ENCODE results near the gene GSAP. TPM values are rescaled to one million over a fixed set of nuclear protein-coding genes. Genes with fewer than 3 reads are reported as not detected.

GSAP gene
- total and polyA plus RNA-seq, 2 donors (not counting 1 experiment from before 2014, with no cell fraction given): 140 to 207 TPM

DNA sequence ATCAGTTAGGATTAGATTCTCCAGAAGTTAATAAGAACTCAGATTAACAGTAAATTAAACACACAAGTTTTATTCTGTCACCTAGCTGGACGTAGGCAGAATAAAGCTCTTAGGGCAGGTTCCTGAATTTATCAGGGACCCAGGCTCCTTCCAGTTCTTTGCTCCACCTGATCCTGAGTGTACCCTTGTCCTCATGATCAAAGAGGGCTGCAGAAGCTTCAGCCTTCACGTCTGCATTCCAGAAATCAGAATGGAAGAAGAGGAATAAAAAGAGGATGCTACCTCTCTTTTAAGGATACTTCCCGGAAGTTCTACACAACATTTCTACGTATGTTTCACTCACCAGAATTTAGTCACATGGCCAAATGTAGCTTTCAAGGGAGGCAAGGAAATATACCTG lies 1.7 kb upstream of the GSAP start:
- TF ChIP-seq, protein P1, sequence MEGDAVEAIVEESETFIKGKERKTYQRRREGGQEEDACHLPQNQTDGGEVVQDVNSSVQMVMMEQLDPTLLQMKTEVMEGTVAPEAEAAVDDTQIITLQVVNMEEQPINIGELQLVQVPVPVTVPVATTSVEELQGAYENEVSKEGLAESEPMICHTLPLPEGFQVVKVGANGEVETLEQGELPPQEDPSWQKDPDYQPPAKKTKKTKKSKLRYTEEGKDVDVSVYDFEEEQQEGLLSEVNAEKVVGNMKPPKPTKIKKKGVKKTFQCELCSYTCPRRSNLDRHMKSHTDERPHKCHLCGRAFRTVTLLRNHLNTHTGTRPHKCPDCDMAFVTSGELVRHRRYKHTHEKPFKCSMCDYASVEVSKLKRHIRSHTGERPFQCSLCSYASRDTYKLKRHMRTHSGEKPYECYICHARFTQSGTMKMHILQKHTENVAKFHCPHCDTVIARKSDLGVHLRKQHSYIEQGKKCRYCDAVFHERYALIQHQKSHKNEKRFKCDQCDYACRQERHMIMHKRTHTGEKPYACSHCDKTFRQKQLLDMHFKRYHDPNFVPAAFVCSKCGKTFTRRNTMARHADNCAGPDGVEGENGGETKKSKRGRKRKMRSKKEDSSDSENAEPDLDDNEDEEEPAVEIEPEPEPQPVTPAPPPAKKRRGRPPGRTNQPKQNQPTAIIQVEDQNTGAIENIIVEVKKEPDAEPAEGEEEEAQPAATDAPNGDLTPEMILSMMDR (IDR thresholded peaks at IDR 0.05): no peak
- no peak for TF ChIP-seq EZH2 (IDR thresholded peaks at IDR 0.05; ENCODE audit: borderline replicate concordance, insufficient read depth, low read depth, low read length, poor library complexity, severe bottlenecking)
- Mint-ChIP-seq H3K9me3 (ENCODE audit: insufficient read depth) (no peaks in the 10 kb centered on the region), H3K4me3 (peak overlapping the region; percentile 82), H3K27me3 (no peaks in the 10 kb centered on the region), H3K27ac (peak overlapping the region; percentile 93), H3K4me1 (peaks cover 50% of the 10 kb centered on the region)
- DNase-seq (no peak), ATAC-seq (ENCODE audit: low read depth) (no peak)
- H3K4me2 ChIP-seq (replicated peaks; ENCODE audit: low read depth, low read length, poor library complexity, severe bottlenecking): peak overlapping the region; percentile 85
- ChIA-PET CTCF (no interaction called here), POLR2A (no interaction called here)
- H3K79me2 ChIP-seq (ENCODE audit: control insufficient read depth, insufficient read depth, low read length): peaks cover 35% of the 10 kb centered on the region
- H3K9ac ChIP-seq (ENCODE audit: low read length): no peak overlapping the region
- H3K4me1 ChIP-seq (ENCODE audit: control insufficient read depth in 2 of 2, insufficient read depth in 2 of 2, low read length in 2 of 2): peaks cover 31 to 35% of the 10 kb centered on the region in 2 donors
- H4K20me1 ChIP-seq (ENCODE audit: control insufficient read depth, insufficient read depth, low read length, poor library complexity, severe bottlenecking): no peaks in the 10 kb centered on the region
- H3K36me3 ChIP-seq (replicated peaks in 1 of 2; ENCODE audit: control extremely low read depth in 1 of 2, control insufficient read depth in 1 of 2, extremely low read depth in 1 of 2, insufficient read depth in 2 of 2, low read length in 1 of 2): no peaks in the 10 kb centered on the region
- H3K4me3 ChIP-seq (ENCODE audit: control extremely low read depth in 1 of 5, extremely low read depth in 1 of 5, insufficient read depth in 1 of 5, low read depth in 2 of 5, low read length in 4 of 5): no peak overlapping the region
- intact Hi-C loops (cut with micrococcal nuclease): loop anchor here (2.0 to 10.0 kb wide), 3 partner anchors 83 to 279 kb away; partner anchors contain the start of gene RSBN1L
- H3K9me3 ChIP-seq (ENCODE audit: control extremely low read depth in 1 of 3, control insufficient read depth in 2 of 3, insufficient read depth in 1 of 3, low read length in 2 of 3): no peaks in the 10 kb centered on the region
- peak overlapping the region; percentile 93 for H2AFZ ChIP-seq (ENCODE audit: insufficient read depth, low read depth, low read length, poor library complexity, severe bottlenecking)
- H3K27me3 ChIP-seq (replicated peaks in 1 of 4; ENCODE audit: control extremely low read depth in 1 of 4, control insufficient read depth in 3 of 4, insufficient read depth in 4 of 4, low read length in 3 of 4): no peaks in the 10 kb centered on the region
- WGBS (ENCODE audit: insufficient coverage): no CpG with 5 or more reads among the region's 4 CpGs
- H3K27ac ChIP-seq (ENCODE audit: low read length in 2 of 2): peak overlapping the region; percentile 94 to 96

- no peaks in the 10 kb centered on the region for H3K9me3 ChIP-seq (ENCODE audit: control extremely low read depth in 1 of 3, control insufficient read depth in 2 of 3, insufficient read depth in 1 of 3, low read length in 2 of 3)
- CTCF ChIA-PET: interaction anchor here (1.2 to 2.4 kb wide), 4 partner anchors 11 to 235 kb away, joined by 3 to 6 read pairs (median 4); no protein-coding TSS in a partner anchor
- peak overlapping the region; percentile 93 for H2AFZ ChIP-seq (ENCODE audit: insufficient read depth, low read depth, low read length, poor library complexity, severe bottlenecking)
- peak overlapping the region; percentile 71 to 83 (median 77) for H3K4me3 ChIP-seq (ENCODE audit: control extremely low read depth in 1 of 5, extremely low read depth in 1 of 5, insufficient read depth in 1 of 5, low read depth in 2 of 5, low read length in 4 of 5)
- POLR2A ChIA-PET: interaction anchor here (0.5 to 1.9 kb wide), 24 partner anchors 9 to 452 kb away, joined by 3 to 9 read pairs (median 4); partner anchors contain the start of gene PTPN12
- Mint-ChIP-seq H3K4me1 (peaks cover 56% of the 10 kb centered on the region), H3K27ac (peak overlapping the region; percentile 93), H3K4me3 (peak overlapping the region; percentile 82), H3K9me3 (ENCODE audit: insufficient read depth) (no peaks in the 10 kb centered on the region), H3K27me3 (no peaks in the 10 kb centered on the region)
- no peaks in the 10 kb centered on the region for H3K27me3 ChIP-seq (replicated peaks in 1 of 4; ENCODE audit: control extremely low read depth in 1 of 4, control insufficient read depth in 3 of 4, insufficient read depth in 4 of 4, low read length in 3 of 4)
- H3K4me2 ChIP-seq (replicated peaks; ENCODE audit: low read depth, low read length, poor library complexity, severe bottlenecking): peak overlapping the region; percentile 85
- peak overlapping the region; percentile 82 for H3K9ac ChIP-seq (ENCODE audit: low read length)
- DNase-seq (no peak), ATAC-seq (ENCODE audit: low read depth) (no peak)
- H3K27ac ChIP-seq (ENCODE audit: low read length in 2 of 2): peak overlapping the region; percentile 94 to 96
- peaks cover 45% of the 10 kb centered on the region for H3K79me2 ChIP-seq (ENCODE audit: control insufficient read depth, insufficient read depth, low read length)
- H3K4me1 ChIP-seq (ENCODE audit: control insufficient read depth in 2 of 2, insufficient read depth in 2 of 2, low read length in 2 of 2): peaks cover 38 to 41% of the 10 kb centered on the region in 2 donors
- H4K20me1 ChIP-seq (ENCODE audit: control insufficient read depth, insufficient read depth, low read length, poor library complexity, severe bottlenecking): no peaks in the 10 kb centered on the region
- intact Hi-C loops (cut with micrococcal nuclease): loop anchor here (2.0 to 10.0 kb wide), 3 partner anchors 82 to 280 kb away; partner anchors contain the start of gene RSBN1L
- no peaks in the 10 kb centered on the region for H3K36me3 ChIP-seq (replicated peaks in 1 of 2; ENCODE audit: control extremely low read depth in 1 of 2, control insufficient read depth in 1 of 2, extremely low read depth in 1 of 2, insufficient read depth in 2 of 2, low read length in 1 of 2)
- 19% methylated on average over 10 of the region's 20 CpGs for WGBS (ENCODE audit: insufficient coverage)
- TF ChIP-seq, protein P1 (IDR thresholded peaks at IDR 0.05): no peak
- TF ChIP-seq EZH2 (IDR thresholded peaks at IDR 0.05; ENCODE audit: borderline replicate concordance, insufficient read depth, low read depth, low read length, poor library complexity, severe bottlenecking): no peak
These were observed 647 bp upstream of the GSAP start for GRCh38 chr7:77416621-77417371.

All from B cell (primary cell).